K562 (cell line): ENCODE measurements around the gene WWOX. TPM values are rescaled to one million over a fixed set of nuclear protein-coding genes. Genes with fewer than 3 reads are reported as not detected.

ENCODE experiments used
- ATAC-seq: fragments of 200-7000 bp; cut with Tn5 transposase; 3 replicates; pipeline ENCODE4 v1.9.1; 2020; ENCODE audit warnings: moderate library complexity
- BruUV-seq: library from RNA; stranded (reverse); fragments of 400-500 nt; replicated peaks from 2 replicates; lab custom pipeline; 2021; lab: Mats Ljungman, UMichigan
- CTCF ChIA-PET: fragments of 300-600 bp; formaldehyde crosslinking; extraction: SDS; loops from one replicate; lab custom pipeline; 2021; ENCODE audit warnings: low intra/inter-chr PET ratio; lab: Yijun Ruan, JAX
- POLR2A ChIA-PET: fragments of 300-600, 350-650 bp; sonication (Branson Sonifier 250); formaldehyde crosslinking; extraction: SDS; loops from one replicate; lab custom pipeline; 2021; ENCODE audit warnings: antibody characterized with exemption, inconsistent platforms; lab: Yijun Ruan, JAX
- DNase-seq, 4 experiments: peaks; one replicate each; pipeline versions ENCODE4 v3.0.0 to v3.0.0-alpha.2; 2011 to 2018; ENCODE audit warnings: low spot score in 3 of 4, mixed read lengths in 3 of 4; ENCODE audit errors: extremely low read depth in 1 of 4
- FAIRE-seq: peaks from 2 replicates; lab custom pipeline; 2011; peaks lifted over from hg19 to GRCh38; lab: Jason Lieb, UNC
- H2AFZ ChIP-seq: 2 replicates; pipeline ENCODE4 v1.6.0; 2011; ENCODE audit warnings: low read depth, low read length, control low read depth, inconsistent platforms
- H3K27ac ChIP-seq: fragments of 200-600 bp; 3 replicates; pipeline ENCODE4 v1.8.0; 2011; ENCODE audit warnings: low read depth, mild to moderate bottlenecking, control low read depth, inconsistent platforms, low read length, moderate library complexity, mixed read lengths; ENCODE audit errors: extremely low read depth
- H3K27me3 ChIP-seq, 2 experiments: fragments of 300-600 bp in 1 of 2; 2 replicates in 1 of 2; 3 replicates in 1 of 2; pipeline versions ENCODE4 v1.6.0 to v1.8.0; 2011; ENCODE audit warnings: inconsistent platforms in 2 of 2, low read length in 2 of 2, mild to moderate bottlenecking in 1 of 2, mixed read lengths in 1 of 2, moderate library complexity in 1 of 2; ENCODE audit not compliant: control insufficient read depth in 2 of 2, insufficient read depth in 2 of 2
- H3K36me3 ChIP-seq: fragments of 300-600 bp; 3 replicates; pipeline ENCODE4 v1.8.0; 2011; ENCODE audit warnings: mild to moderate bottlenecking, low read length, inconsistent platforms; ENCODE audit not compliant: control insufficient read depth, insufficient read depth
- H3K4me1 ChIP-seq, 2 experiments: fragments of 200-600 bp in 1 of 2; replicated peaks in 1 of 2; 2 replicates in 1 of 2; 3 replicates in 1 of 2; pipeline versions ENCODE4 v1.5.1 to v1.8.0; 2011; ENCODE audit warnings: inconsistent platforms in 2 of 2, low read length in 2 of 2, mild to moderate bottlenecking in 1 of 2, mixed read lengths in 1 of 2, moderate library complexity in 1 of 2; ENCODE audit not compliant: control insufficient read depth in 2 of 2, insufficient read depth in 2 of 2
- H3K4me2 ChIP-seq: 2 replicates; pipeline ENCODE4 v1.6.1; 2011; ENCODE audit warnings: low read length, control low read depth, inconsistent platforms, mixed read lengths; ENCODE audit not compliant: insufficient read depth
- H3K4me3 ChIP-seq: fragments of 200-600 bp; sonication (generic), shearing (Covaris generic); 2 replicates; pipeline ENCODE4 v1.5.1; 2016; ENCODE audit warnings: control low read depth, inconsistent platforms
- H3K79me2 ChIP-seq: fragments of 200-600 bp; 3 replicates; pipeline ENCODE4 v1.8.0; 2011; ENCODE audit warnings: low read length, inconsistent platforms; ENCODE audit not compliant: control insufficient read depth, insufficient read depth
- H3K9ac ChIP-seq, 2 experiments: 2 replicates each; pipeline versions ENCODE4 v1.6.0 to v1.6.1; 2011; ENCODE audit warnings: low read depth in 2 of 2, low read length in 2 of 2, control low read depth in 1 of 2, inconsistent platforms in 1 of 2, mild to moderate bottlenecking in 1 of 2, mixed read lengths in 1 of 2; ENCODE audit not compliant: insufficient read depth in 1 of 2
- H3K9me1 ChIP-seq: one replicate; pipeline ENCODE4 v1.6.0; 2011; ENCODE audit warnings: inconsistent platforms, mild to moderate bottlenecking, low read length, moderate library complexity; ENCODE audit not compliant: control insufficient read depth, insufficient read depth
- H3K9me3 ChIP-seq: replicated peaks from 2 replicates; pipeline ENCODE4 v1.5.1; 2011; ENCODE audit warnings: low read depth, low read length, inconsistent platforms; ENCODE audit not compliant: control insufficient read depth, insufficient read depth
- H4K20me1 ChIP-seq: replicated peaks from 2 replicates; pipeline ENCODE4 v1.6.1; 2011; ENCODE audit warnings: low read length, inconsistent platforms, mixed read lengths; ENCODE audit not compliant: control insufficient read depth, insufficient read depth
- ARID3A ChIP-seq: IDR thresholded peaks from 2 replicates; pipeline ENCODE4 v1.6.1; 2012; ENCODE audit warnings: low read depth, low read length, improper control_type of control experiment, borderline replicate concordance
- BRF2 ChIP-seq: IDR thresholded peaks from 3 replicates; pipeline ENCODE4 v1.6.1; 2011; ENCODE audit warnings: borderline replicate concordance, mild to moderate bottlenecking; ENCODE audit not compliant: insufficient read length, insufficient read depth
- DMBX1 ChIP-seq: fragments of 250-450 bp; sonication (Bioruptor Pico); IDR thresholded peaks from 2 replicates; pipeline ENCODE4 v1.8.0; 2022; ENCODE audit warnings: inconsistent platforms, mild to moderate bottlenecking, moderate library complexity, borderline replicate concordance
- ETS2 ChIP-seq: IDR thresholded peaks from 2 replicates; pipeline ENCODE4 v1.6.1; 2016; ENCODE audit warnings: borderline replicate concordance, missing genetic modification characterization, mild to moderate bottlenecking, moderate library complexity, missing compliant biosample characterization; ENCODE audit not compliant: poor library complexity, severe bottlenecking
- GATAD2B ChIP-seq: fragments of 450-650 bp; IDR thresholded peaks from 2 replicates; pipeline ENCODE4 v1.6.1; 2017; ENCODE audit warnings: mild to moderate bottlenecking, borderline replicate concordance
- GTF2F1 ChIP-seq: IDR thresholded peaks from 2 replicates; pipeline ENCODE4 v1.6.1; 2011; ENCODE audit warnings: low read depth, low read length, improper control_type of control experiment
- ILF3 ChIP-seq: fragments of 450-650 bp; IDR thresholded peaks from 2 replicates; pipeline ENCODE4 v1.6.1; 2018; ENCODE audit warnings: antibody characterized with exemption, mild to moderate bottlenecking, moderate library complexity, borderline replicate concordance
- JUN ChIP-seq, 2 experiments: sonication (generic) in 1 of 2; formaldehyde crosslinking in 1 of 2; IDR thresholded peaks; 2 replicates each; pipeline versions ENCODE4 v1.6.1 to v1.8.0; 2012 to 2022; ENCODE audit warnings: borderline replicate concordance in 2 of 2, mild to moderate bottlenecking in 2 of 2, improper control_type of control experiment in 1 of 2, low read depth in 1 of 2, low read length in 1 of 2, missing genetic modification reagents in 1 of 2
- JUND ChIP-seq, 2 experiments: IDR thresholded peaks; 2 replicates in 1 of 2; 3 replicates in 1 of 2; pipeline ENCODE4 v1.6.1; 2011; ENCODE audit warnings: borderline replicate concordance in 2 of 2, low read depth in 2 of 2, low read length in 2 of 2, improper control_type of control experiment in 1 of 2, missing biosample characterization in 1 of 2, missing genetic modification characterization in 1 of 2, missing genetic modification reagents in 1 of 2
- KLF13 ChIP-seq: fragments of 450-650 bp; IDR thresholded peaks from 2 replicates; pipeline ENCODE4 v1.6.1; 2016; ENCODE audit warnings: missing genetic modification characterization, low read depth, mild to moderate bottlenecking, missing compliant biosample characterization, moderate library complexity, borderline replicate concordance
- MLLT1 ChIP-seq, 2 experiments: fragments of 450-650 bp; IDR thresholded peaks; 2 replicates each; pipeline ENCODE4 v1.6.1; 2016
- RBM22 ChIP-seq: fragments of 200-400 bp; formaldehyde crosslinking; IDR thresholded peaks from 2 replicates; pipeline ENCODE4 v1.6.1; 2018; ENCODE audit warnings: low read length, low read depth; ENCODE audit not compliant: poor library complexity, severe bottlenecking
- SMAD3 ChIP-seq: fragments of 450-650 bp; formaldehyde crosslinking; conservative IDR thresholded peaks from 2 replicates; pipeline ENCODE4 v1.4.0; 2020; ENCODE audit warnings: mild to moderate bottlenecking
- STAG1 ChIP-seq: sonication (generic); formaldehyde crosslinking; IDR thresholded peaks from 2 replicates; pipeline ENCODE4 v1.5.0; 2020; ENCODE audit warnings: missing genetic modification reagents, borderline replicate concordance
- TAF15 ChIP-seq: fragments of 200-400 bp; formaldehyde crosslinking; IDR thresholded peaks from 2 replicates; pipeline ENCODE4 v1.6.1; 2017; ENCODE audit warnings: mild to moderate bottlenecking, low read depth, low read length, moderate library complexity
- YBX1 ChIP-seq: fragments of 450-650 bp; IDR thresholded peaks from 2 replicates; pipeline ENCODE4 v1.7.1; 2016; ENCODE audit warnings: mild to moderate bottlenecking
- ZNF121 ChIP-seq: sonication (generic); formaldehyde crosslinking; conservative IDR thresholded peaks from 2 replicates; pipeline ENCODE4 v1.8.0; 2022; ENCODE audit warnings: missing genetic modification reagents
- WGBS: fragments of 100-300 bp; shearing (Covaris generic); methylation state at CpG from one replicate; pipeline ENCODE4 v1.1.6; 2016; ENCODE audit warnings: low coverage, mixed read lengths; ENCODE audit not compliant: insufficient coverage; ENCODE audit errors: missing lambda C conversion rate; 5-methylcytosine and 5-hydroxymethylcytosine counted together
- in situ Hi-C: fragments of 300-500 bp; cut with MboI; formaldehyde crosslinking; loops from 4 replicates; pipeline ENCODE4 v1.15.0; 2018; ENCODE audit warnings: inconsistent platforms, mixed read lengths
- intact Hi-C: fragments of 100-400 bp; cut with micrococcal nuclease; formaldehyde crosslinking; loops from 2 replicates; pipeline ENCODE4 v1.14.2; 2022
- polyA plus RNA-seq, 8 experiments: library from polyadenylated mRNA; depleted of rRNA in 4 of 8; stranded (reverse) in 5 of 8; unstranded in 3 of 8; fragments of >200 nt; fragmentation: Nextera tagmentation in 2 of 8; fragmentation: Illumina TruSeq in 1 of 8; extraction: Ambion mirVana in 2 of 8; extraction: Trizol in 1 of 8; gene quantifications; 2 replicates each; pipeline versions ENCODE4 v1.2.1 to v1.2.3, GENCODE V29; 2011 to 2014; ENCODE audit warnings: inconsistent platforms in 1 of 8, missing spikeins in 1 of 8
- total RNA-seq, 7 experiments: library from RNA; depleted of rRNA in 6 of 7; stranded (reverse); fragments of >200 nt in 6 of 7; fragmentation: Illumina TruSeq in 2 of 7; extraction: Trizol in 2 of 7; gene quantifications; 2 replicates each; pipeline versions ENCODE4 v1.2.1 to v1.2.3, GENCODE V29; 2011 to 2021; ENCODE audit warnings: low replicate concordance in 1 of 7

WWOX gene
- total and polyA plus RNA-seq, 9 of the 15 experiments (the other 6 are each of a cell fraction or from before 2014, with no cell fraction given): 1.6 to 22.7 (median 8.1) TPM

GRCh38 chr16:78530283-78530682, 430.8 kb downstream of the WWOX start:
- ATAC-seq (no peak), DNase-seq (no peak), FAIRE-seq (no peak)
- ChIA-PET POLR2A (no interaction called here), CTCF (no interaction called here)
- WGBS: 4% methylated on average over 4 of the region's 4 CpGs
- intact Hi-C loops (no loop called here), in situ Hi-C loops (no loop called here)
- H3K27me3 ChIP-seq: peaks cover 4 to 5% of the 10 kb centered on the region in 2 experiments; a peak in 2 of 5 replicates
- H3K79me2 ChIP-seq: no peaks in the 10 kb centered on the region
- no peaks in the 10 kb centered on the region for H3K36me3 ChIP-seq
- no peaks in the 10 kb centered on the region for H3K4me1 ChIP-seq
- H3K9ac ChIP-seq: no peak overlapping the region
- no TSS peak for BruUV-seq
- H3K27ac ChIP-seq: no peak overlapping the region
- H4K20me1 ChIP-seq: 0 out of 2 replicates have a peak, but pooled peaks cover 6% of the 10 kb centered on the region
- TF ChIP-seq ETS2 (tag) (no peak), GTF2F1 (no peak), STAG1 (no peak), MLLT1 (IDR thresholded peaks at IDR 0.05) (no peak), BRF2 (no peak), JUN (IDR thresholded peaks at IDR 0.05; ENCODE audit: borderline replicate concordance, low read depth, low read length) (no peak), JUN (CRISPR knock-in tag; IDR thresholded peaks at IDR 0.05; ENCODE audit: borderline replicate concordance) (no peak), ILF3 (no peak), RBM22 (no peak), DMBX1 (no peak), SMAD3 (no peak), TAF15 (no peak), GATAD2B (no peak), JUND (IDR thresholded peaks at IDR 0.05; ENCODE audit: borderline replicate concordance, low read depth, low read length) (no peak), JUND (tag; IDR thresholded peaks at IDR 0.05; ENCODE audit: borderline replicate concordance, low read depth, low read length) (no peak), KLF13 (no peak), ARID3A (no peak), YBX1 (no peak), ZNF121 (CRISPR knock-in tag) (no peak)
- no peak overlapping the region for H3K4me2 ChIP-seq
- no peak overlapping the region for H2AFZ ChIP-seq
- no peaks in the 10 kb centered on the region for H3K9me1 ChIP-seq
- H3K4me3 ChIP-seq: no peak overlapping the region
- no peaks in the 10 kb centered on the region for H3K9me3 ChIP-seq
